GM13976 (cell line): Measurements from ENCODE around the gene TTLL11.

Experiments
- DNase-seq: peaks from one replicate; pipeline ENCODE4 v3.0.0; 2012; ENCODE audit warnings: low spot score
- CTCF ChIP-seq: IDR thresholded peaks from 2 replicates; pipeline ENCODE4 v1.5.1; 2012; ENCODE audit warnings: borderline replicate concordance, mild to moderate bottlenecking; ENCODE audit not compliant: insufficient read depth; ENCODE audit errors: extremely low read depth, missing control alignments, control extremely low read depth
- in situ Hi-C: fragments of 300-500 bp; cut with MboI; formaldehyde crosslinking; loops from one replicate; pipeline ENCODE4 v1.12.0; 2022; ENCODE audit warnings: low sequenced_read_pairs, mixed read lengths, inconsistent platforms; ENCODE audit not compliant: unreplicated experiment

Gene TTLL11

GRCh38 chr9:121915304-121915625 is 177.8 kb downstream of the TTLL11 start:
- DNase-seq, result no peak
- no peak for TF ChIP-seq CTCF

GRCh38 chr9:121914604-121915303 is 178.4 kb downstream of the TTLL11 start:
- no peak for DNase-seq
- TF ChIP-seq CTCF, result no peak

More at GRCh38 chr9:121915304-121915625, 177.8 kb downstream of the TTLL11 start:
- in situ Hi-C loops, result no loop called here

GRCh38 chr9:121914017-121914595 is 179.0 kb downstream of the TTLL11 start:
- no peak for DNase-seq
- in situ Hi-C loops, result no loop called here
- TF ChIP-seq CTCF, result no peak

More at GRCh38 chr9:121914604-121915303, 178.4 kb downstream of the TTLL11 start:
- in situ Hi-C loops, result no loop called here

DNA sequence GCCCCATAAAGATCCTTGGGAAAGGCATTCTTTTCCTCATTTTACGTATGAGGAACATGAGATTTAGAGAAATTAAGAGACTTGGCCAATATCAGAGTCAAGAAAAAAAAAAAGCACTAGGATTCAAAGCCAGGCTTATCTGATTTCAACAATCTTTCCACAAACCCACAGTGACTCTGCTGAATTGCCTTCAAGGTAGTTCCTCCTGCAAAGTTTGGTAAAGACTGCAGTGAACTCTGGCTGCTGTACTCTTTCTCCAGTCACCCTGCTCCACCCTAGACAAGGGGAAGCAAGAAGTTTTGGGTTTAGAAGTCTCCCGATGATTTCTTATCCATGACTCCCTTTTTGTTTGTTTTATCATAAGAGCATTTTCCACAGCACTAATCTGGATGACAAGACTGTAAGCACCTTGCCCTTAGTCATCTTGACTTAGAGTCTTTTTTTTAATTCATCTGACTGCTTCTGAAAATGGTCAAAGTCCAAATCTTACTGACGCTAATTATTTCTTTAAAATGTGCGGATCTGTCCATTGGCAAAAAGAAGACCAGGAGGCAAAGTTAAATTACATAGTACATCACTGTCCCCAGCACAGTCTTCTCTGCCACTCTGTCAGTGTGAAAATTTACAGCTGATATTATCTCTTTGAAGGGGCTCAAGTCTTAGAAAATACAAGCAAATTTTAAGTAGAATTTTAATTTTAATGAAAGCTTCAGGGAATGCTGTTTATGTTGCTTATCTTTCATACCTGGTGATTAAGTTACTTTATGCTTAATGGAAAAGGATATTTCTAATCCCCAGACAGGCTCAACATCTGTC is 180.1 kb downstream of the TTLL11 start:
- TF ChIP-seq CTCF, result no peak
- no peak for DNase-seq
- in situ Hi-C loops, result no loop called here

DNA sequence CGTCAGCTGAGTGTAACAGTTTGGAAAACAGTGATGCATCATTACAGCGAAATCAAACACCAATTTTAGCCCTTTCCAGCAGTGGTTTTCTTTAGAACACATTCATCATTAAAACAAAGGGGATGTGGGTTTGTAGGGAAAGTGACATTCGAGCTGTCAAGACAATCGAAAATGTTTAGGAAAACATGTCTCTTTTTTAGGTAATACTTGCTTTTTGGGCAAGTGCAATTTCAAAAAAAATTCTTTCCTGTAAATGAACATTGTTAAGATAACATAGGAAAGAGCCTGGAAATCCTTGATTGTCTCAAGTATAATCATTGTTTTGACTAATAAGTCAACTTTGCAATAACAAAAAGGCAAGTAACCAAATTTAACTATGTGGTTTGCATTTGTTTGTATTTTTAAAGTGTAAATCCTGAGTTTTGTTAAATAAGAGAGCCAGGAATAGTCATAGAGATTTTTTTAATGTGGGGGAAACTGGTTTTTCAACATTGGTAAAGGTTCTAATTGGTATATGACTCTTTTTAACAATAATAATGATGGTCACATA is 182.5 kb downstream of the TTLL11 start:
- no peak for DNase-seq
- no peak for TF ChIP-seq CTCF
- in situ Hi-C loops, result no loop called here

GRCh38 chr9:121909111-121909510 is 184.0 kb downstream of the TTLL11 start:
- no peak for DNase-seq
- TF ChIP-seq CTCF, result no peak
- in situ Hi-C loops, result no loop called here
